DOHH2 (cell line): ENCODE data around the gene CCNL1.
"Not testable (repeated sequence)": the region's sequence is repeated elsewhere in the genome, so short reads cannot be mapped to it uniquely, and the experiment has no call there.

Experiments
- CTCF ChIP-seq: fragments of 200-600 bp; sonication (generic); IDR thresholded peaks from one replicate; pipeline ENCODE4 v1.5.1; 2014; ENCODE audit warnings: antibody characterized with exemption, mild to moderate bottlenecking, low read depth, low read length; ENCODE audit not compliant: poor library complexity, severe bottlenecking
- EZH2phosphoT487 ChIP-seq: fragments of 200-600 bp; sonication (generic); IDR thresholded peaks from 2 replicates; pipeline ENCODE4 v1.6.1; 2017; ENCODE audit warnings: borderline replicate concordance, mild to moderate bottlenecking, antibody characterized with exemption, low read length, moderate library complexity, mixed read lengths

GRCh38 chr3:157191149-157191548 lies 31.2 kb upstream of the CCNL1 start:
- not testable (repeated sequence) for TF ChIP-seq CTCF, EZH2phosphoT487
